A673 (cell line): ENCODE data around the gene ZNF384.

Experiments used
- CTCF ChIP-seq: fragments of 300-800, 200-600 bp; sonication (generic); conservative IDR thresholded peaks from 2 replicates; pipeline ENCODE4 v1.5.1; 2017; ENCODE audit warnings: low read depth, mild to moderate bottlenecking, antibody characterized with exemption, low read length, moderate library complexity, mixed read lengths
- EZH2 ChIP-seq: fragments of 200-600 bp; sonication (generic); IDR thresholded peaks from 2 replicates; pipeline ENCODE4 v1.6.1; 2017; ENCODE audit warnings: borderline replicate concordance, low read depth, mild to moderate bottlenecking, mixed read lengths, antibody characterized with exemption, low read length; ENCODE audit not compliant: poor library complexity, severe bottlenecking

- no peak for TF ChIP-seq CTCF
- TF ChIP-seq EZH2: no peak
Measured at GRCh38 chr12:6653342-6653741, 35.8 kb downstream of the ZNF384 start.
